Measurements from ENCODE around the gene RSPH3.

RSPH3 gene

GRCh38 chr6:158947284-158947683 is 52.7 kb downstream of the RSPH3 start:
- in situ Hi-C loops (cut with MboI; ENCODE audit: low pct_unique_long_range_greater_than_20kb, low sequenced_read_pairs, unreplicated experiment), result no loop called here
- DNase-seq (ENCODE audit: low spot score), result no peak
- no peak for TF ChIP-seq CTCF (IDR thresholded peaks at IDR 0.05; ENCODE audit: extremely low read depth, insufficient read depth, missing control alignments)

GRCh38 chr6:158943380-158944032 is 56.5 kb downstream of the RSPH3 start:
- TF ChIP-seq CTCF (IDR thresholded peaks at IDR 0.05; ENCODE audit: extremely low read depth, insufficient read depth, missing control alignments), result no peak
- no peak for DNase-seq (ENCODE audit: low spot score)
- in situ Hi-C loops (cut with MboI; ENCODE audit: low pct_unique_long_range_greater_than_20kb, low sequenced_read_pairs, unreplicated experiment), result no loop called here

- in situ Hi-C loops (cut with MboI; ENCODE audit: low pct_unique_long_range_greater_than_20kb, low sequenced_read_pairs, unreplicated experiment), result no loop called here
- TF ChIP-seq CTCF (IDR thresholded peaks at IDR 0.05; ENCODE audit: extremely low read depth, insufficient read depth, missing control alignments), result no peak
- DNase-seq (ENCODE audit: low spot score), result no peak
These were observed 57.7 kb downstream of the RSPH3 start for GRCh38 chr6:158942349-158942748.

- in situ Hi-C loops (cut with MboI; ENCODE audit: low pct_unique_long_range_greater_than_20kb, low sequenced_read_pairs, unreplicated experiment), result no loop called here
- TF ChIP-seq CTCF (IDR thresholded peaks at IDR 0.05; ENCODE audit: extremely low read depth, insufficient read depth, missing control alignments), result no peak
- DNase-seq (ENCODE audit: low spot score), result no peak
These were observed 58.8 kb downstream of the RSPH3 start for GRCh38 chr6:158941246-158941645.

- peak; percentile 28 for DNase-seq (ENCODE audit: low spot score)
- in situ Hi-C loops (cut with MboI; ENCODE audit: low pct_unique_long_range_greater_than_20kb, low sequenced_read_pairs, unreplicated experiment), result no loop called here
- no peak for TF ChIP-seq CTCF (IDR thresholded peaks at IDR 0.05; ENCODE audit: extremely low read depth, insufficient read depth, missing control alignments)
These were observed 60.5 kb downstream of the RSPH3 start for GRCh38 chr6:158939255-158940159.

- in situ Hi-C loops (cut with MboI; ENCODE audit: low pct_unique_long_range_greater_than_20kb, low sequenced_read_pairs, unreplicated experiment), result no loop called here
- TF ChIP-seq CTCF (IDR thresholded peaks at IDR 0.05; ENCODE audit: extremely low read depth, insufficient read depth, missing control alignments), result no peak
- DNase-seq (ENCODE audit: low spot score), result no peak
These were observed 61.2 kb downstream of the RSPH3 start for GRCh38 chr6:158938811-158939254.

Data from GM13977 (cell line).